ENCODE data around the gene EBLN1.

The EBLN1 gene

DNA sequence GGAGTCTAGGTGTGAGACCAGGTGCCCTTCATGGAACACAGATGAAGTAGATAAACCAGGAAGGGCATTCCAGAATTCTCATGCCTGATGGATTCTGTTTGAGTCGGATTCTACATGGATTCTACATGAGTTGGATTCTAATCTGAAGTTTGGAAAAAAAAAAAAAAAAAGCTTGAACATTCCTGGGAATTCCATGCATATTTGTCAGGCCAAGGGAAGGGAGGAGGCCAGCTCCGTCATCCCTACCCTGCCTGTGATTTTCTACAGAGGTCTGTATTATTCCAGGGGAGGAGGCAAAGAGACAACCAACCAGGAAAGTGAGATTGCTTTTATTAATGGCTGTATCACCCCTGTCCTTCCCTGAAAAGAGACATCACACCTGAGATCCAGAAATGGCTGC, 27.8 kb upstream of the EBLN1 start:
- Histone ChIP-seq H3K9me3 (replicated peaks; ENCODE audit: insufficient read depth, low read length) (no peaks in the 10 kb centered on the region), H3K27me3 (replicated peaks; ENCODE audit: insufficient read depth, low read length) (no peaks in the 10 kb centered on the region), H3K4me3 (ENCODE audit: low read length) (no peak overlapping the region), H3K36me3 (replicated peaks; ENCODE audit: insufficient read depth, low read length) (no peaks in the 10 kb centered on the region), H3K4me2 (ENCODE audit: low read depth, low read length) (no peak overlapping the region), H3K4me1 (ENCODE audit: low read length) (no peaks in the 10 kb centered on the region), H3K27ac (ENCODE audit: low read length) (no peak overlapping the region), H2AFZ (ENCODE audit: low read length) (no peak overlapping the region), H3F3A (ENCODE audit: insufficient read depth, low read length) (no peaks in the 10 kb centered on the region), H4K20me1 (ENCODE audit: insufficient read depth, low read length) (no peaks in the 10 kb centered on the region), H3K79me2 (ENCODE audit: low read length) (no peaks in the 10 kb centered on the region), H3K9ac (ENCODE audit: low read length) (no peak overlapping the region), H3K9me2 (replicated peaks; ENCODE audit: insufficient read depth, low read length) (no peaks in the 10 kb centered on the region)
- TF ChIP-seq EZH2 (optimal IDR thresholded peaks at IDR 0.05; ENCODE audit: low read depth, low read length) (no peak), EZH2phosphoT487 (IDR thresholded peaks at IDR 0.05; ENCODE audit: low read length) (no peak)
- TF ChIP-seq, protein P1, sequence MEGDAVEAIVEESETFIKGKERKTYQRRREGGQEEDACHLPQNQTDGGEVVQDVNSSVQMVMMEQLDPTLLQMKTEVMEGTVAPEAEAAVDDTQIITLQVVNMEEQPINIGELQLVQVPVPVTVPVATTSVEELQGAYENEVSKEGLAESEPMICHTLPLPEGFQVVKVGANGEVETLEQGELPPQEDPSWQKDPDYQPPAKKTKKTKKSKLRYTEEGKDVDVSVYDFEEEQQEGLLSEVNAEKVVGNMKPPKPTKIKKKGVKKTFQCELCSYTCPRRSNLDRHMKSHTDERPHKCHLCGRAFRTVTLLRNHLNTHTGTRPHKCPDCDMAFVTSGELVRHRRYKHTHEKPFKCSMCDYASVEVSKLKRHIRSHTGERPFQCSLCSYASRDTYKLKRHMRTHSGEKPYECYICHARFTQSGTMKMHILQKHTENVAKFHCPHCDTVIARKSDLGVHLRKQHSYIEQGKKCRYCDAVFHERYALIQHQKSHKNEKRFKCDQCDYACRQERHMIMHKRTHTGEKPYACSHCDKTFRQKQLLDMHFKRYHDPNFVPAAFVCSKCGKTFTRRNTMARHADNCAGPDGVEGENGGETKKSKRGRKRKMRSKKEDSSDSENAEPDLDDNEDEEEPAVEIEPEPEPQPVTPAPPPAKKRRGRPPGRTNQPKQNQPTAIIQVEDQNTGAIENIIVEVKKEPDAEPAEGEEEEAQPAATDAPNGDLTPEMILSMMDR (IDR thresholded peaks at IDR 0.05; ENCODE audit: low read length) = no peak
- DNase-seq = no peak

DNA sequence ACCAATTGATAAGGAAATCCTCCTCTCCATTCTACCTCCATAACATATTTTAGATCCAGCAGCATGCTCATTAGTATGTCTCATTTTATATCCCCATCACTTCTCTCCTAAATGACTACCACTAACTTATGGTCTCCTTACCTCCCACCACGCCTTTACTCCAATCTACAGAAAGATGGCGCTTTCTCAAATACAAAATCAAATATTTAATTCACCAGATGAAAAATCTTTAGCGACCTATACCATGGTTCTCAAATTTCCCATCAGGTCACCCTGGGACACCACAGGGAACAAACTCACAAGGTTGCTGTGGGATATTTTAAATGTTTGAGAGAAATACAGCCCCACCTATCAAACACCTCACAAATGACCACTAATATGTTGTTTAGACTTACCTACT, 27.0 kb upstream of the EBLN1 start:
- DNase-seq = no peak
- no peak overlapping the region for H3K4me2 ChIP-seq (ENCODE audit: low read depth, low read length)
- no peaks in the 10 kb centered on the region for H4K20me1 ChIP-seq (ENCODE audit: insufficient read depth, low read length)
- no peaks in the 10 kb centered on the region for H3K4me1 ChIP-seq (ENCODE audit: low read length)
- TF ChIP-seq EZH2 (optimal IDR thresholded peaks at IDR 0.05; ENCODE audit: low read depth, low read length) (no peak), EZH2phosphoT487 (IDR thresholded peaks at IDR 0.05; ENCODE audit: low read length) (no peak)
- TF ChIP-seq, protein P1 (IDR thresholded peaks at IDR 0.05; ENCODE audit: low read length) = no peak
- H3K9ac ChIP-seq (ENCODE audit: low read length) = no peak overlapping the region
- H3K27ac ChIP-seq (ENCODE audit: low read length) = no peak overlapping the region
- H3K4me3 ChIP-seq (ENCODE audit: low read length) = no peak overlapping the region
- no peaks in the 10 kb centered on the region for H3F3A ChIP-seq (ENCODE audit: insufficient read depth, low read length)
- no peaks in the 10 kb centered on the region for H3K9me3 ChIP-seq (replicated peaks; ENCODE audit: insufficient read depth, low read length)
- no peaks in the 10 kb centered on the region for H3K27me3 ChIP-seq (replicated peaks; ENCODE audit: insufficient read depth, low read length)
- H3K9me2 ChIP-seq (replicated peaks; ENCODE audit: insufficient read depth, low read length) = no peaks in the 10 kb centered on the region
- no peak overlapping the region for H2AFZ ChIP-seq (ENCODE audit: low read length)
- no peaks in the 10 kb centered on the region for H3K36me3 ChIP-seq (replicated peaks; ENCODE audit: insufficient read depth, low read length)
- H3K79me2 ChIP-seq (ENCODE audit: low read length) = no peaks in the 10 kb centered on the region

DNA sequence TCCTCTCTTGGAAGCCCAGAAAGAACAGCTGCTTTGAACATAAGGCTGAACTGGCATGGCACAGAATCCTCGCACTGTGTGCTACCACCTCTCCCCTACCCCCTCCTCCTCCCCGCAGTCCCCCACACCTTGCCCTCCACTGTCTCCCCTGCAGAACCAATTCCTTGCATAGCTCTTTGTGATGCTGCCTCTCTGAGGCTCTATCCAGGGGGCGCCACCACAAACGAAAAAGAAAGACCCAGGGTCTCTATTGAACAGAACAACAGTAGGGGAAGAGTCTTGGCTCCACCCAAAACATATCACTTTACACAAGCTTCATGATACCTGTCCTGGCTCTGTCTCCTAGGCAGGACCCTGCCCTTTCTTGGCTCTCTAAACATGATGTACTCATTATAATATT, 26.2 kb upstream of the EBLN1 start:
- TF ChIP-seq, protein P1 (IDR thresholded peaks at IDR 0.05; ENCODE audit: low read length) = no peak
- TF ChIP-seq EZH2 (optimal IDR thresholded peaks at IDR 0.05; ENCODE audit: low read depth, low read length) = no peak
- TF ChIP-seq EZH2phosphoT487 (IDR thresholded peaks at IDR 0.05; ENCODE audit: low read length) = no peak
- no peaks in the 10 kb centered on the region for H3K36me3 ChIP-seq (replicated peaks; ENCODE audit: insufficient read depth, low read length)
- no peak overlapping the region for H3K9ac ChIP-seq (ENCODE audit: low read length)
- H3K4me2 ChIP-seq (ENCODE audit: low read depth, low read length) = no peak overlapping the region
- no peak overlapping the region for H3K4me3 ChIP-seq (ENCODE audit: low read length)
- H3K79me2 ChIP-seq (ENCODE audit: low read length) = no peaks in the 10 kb centered on the region
- no peak overlapping the region for H3K27ac ChIP-seq (ENCODE audit: low read length)
- no peaks in the 10 kb centered on the region for H3K9me2 ChIP-seq (replicated peaks; ENCODE audit: insufficient read depth, low read length)
- no peak overlapping the region for H2AFZ ChIP-seq (ENCODE audit: low read length)
- H4K20me1 ChIP-seq (ENCODE audit: insufficient read depth, low read length) = no peaks in the 10 kb centered on the region
- no peaks in the 10 kb centered on the region for H3K9me3 ChIP-seq (replicated peaks; ENCODE audit: insufficient read depth, low read length)
- no peaks in the 10 kb centered on the region for H3K27me3 ChIP-seq (replicated peaks; ENCODE audit: insufficient read depth, low read length)
- no peak for DNase-seq
- H3K4me1 ChIP-seq (ENCODE audit: low read length) = no peaks in the 10 kb centered on the region
- no peaks in the 10 kb centered on the region for H3F3A ChIP-seq (ENCODE audit: insufficient read depth, low read length)
